ENCODE results near the gene CD80.

The CD80 gene

DNA sequence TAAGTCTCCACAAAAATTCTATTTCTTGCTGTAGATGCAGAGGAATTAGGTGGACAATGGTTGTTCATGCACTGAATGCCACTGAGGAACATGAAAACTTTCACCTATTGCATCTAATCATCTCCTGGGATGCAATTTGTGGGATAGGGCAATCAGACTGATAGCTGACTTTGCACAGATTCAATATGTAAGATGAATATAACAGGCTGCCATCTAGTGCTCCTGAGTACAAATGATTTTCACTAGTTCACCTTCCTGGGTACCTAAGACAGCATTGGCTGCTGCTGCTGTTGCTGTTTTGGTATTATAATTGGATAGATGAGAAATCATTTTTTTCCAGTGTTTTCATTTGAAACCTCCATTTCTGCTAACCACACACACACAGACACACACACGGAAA lies 41.4 kb downstream of the CD80 start:
- Histone ChIP-seq H3K4me2 (ENCODE audit: low read length) (no peak overlapping the region), H3K9me3 (ENCODE audit: control insufficient read depth, low read length) (no peaks in the 10 kb centered on the region), H3K27me3 (ENCODE audit: control insufficient read depth, insufficient read depth, low read length) (no peaks in the 10 kb centered on the region), H3K9ac (no peak overlapping the region), H3K4me1 (no peaks in the 10 kb centered on the region), H3K4me3 (ENCODE audit: low read depth, low read length) (no peak overlapping the region), H3K79me2 (no peaks in the 10 kb centered on the region), H3K27ac (no peak overlapping the region), H3K36me3 (ENCODE audit: control insufficient read depth, insufficient read depth, low read length) (no peaks in the 10 kb centered on the region), H2AFZ (no peak overlapping the region)
- TF ChIP-seq, protein P1, sequence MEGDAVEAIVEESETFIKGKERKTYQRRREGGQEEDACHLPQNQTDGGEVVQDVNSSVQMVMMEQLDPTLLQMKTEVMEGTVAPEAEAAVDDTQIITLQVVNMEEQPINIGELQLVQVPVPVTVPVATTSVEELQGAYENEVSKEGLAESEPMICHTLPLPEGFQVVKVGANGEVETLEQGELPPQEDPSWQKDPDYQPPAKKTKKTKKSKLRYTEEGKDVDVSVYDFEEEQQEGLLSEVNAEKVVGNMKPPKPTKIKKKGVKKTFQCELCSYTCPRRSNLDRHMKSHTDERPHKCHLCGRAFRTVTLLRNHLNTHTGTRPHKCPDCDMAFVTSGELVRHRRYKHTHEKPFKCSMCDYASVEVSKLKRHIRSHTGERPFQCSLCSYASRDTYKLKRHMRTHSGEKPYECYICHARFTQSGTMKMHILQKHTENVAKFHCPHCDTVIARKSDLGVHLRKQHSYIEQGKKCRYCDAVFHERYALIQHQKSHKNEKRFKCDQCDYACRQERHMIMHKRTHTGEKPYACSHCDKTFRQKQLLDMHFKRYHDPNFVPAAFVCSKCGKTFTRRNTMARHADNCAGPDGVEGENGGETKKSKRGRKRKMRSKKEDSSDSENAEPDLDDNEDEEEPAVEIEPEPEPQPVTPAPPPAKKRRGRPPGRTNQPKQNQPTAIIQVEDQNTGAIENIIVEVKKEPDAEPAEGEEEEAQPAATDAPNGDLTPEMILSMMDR (IDR thresholded peaks at IDR 0.05), result no peak

DNA sequence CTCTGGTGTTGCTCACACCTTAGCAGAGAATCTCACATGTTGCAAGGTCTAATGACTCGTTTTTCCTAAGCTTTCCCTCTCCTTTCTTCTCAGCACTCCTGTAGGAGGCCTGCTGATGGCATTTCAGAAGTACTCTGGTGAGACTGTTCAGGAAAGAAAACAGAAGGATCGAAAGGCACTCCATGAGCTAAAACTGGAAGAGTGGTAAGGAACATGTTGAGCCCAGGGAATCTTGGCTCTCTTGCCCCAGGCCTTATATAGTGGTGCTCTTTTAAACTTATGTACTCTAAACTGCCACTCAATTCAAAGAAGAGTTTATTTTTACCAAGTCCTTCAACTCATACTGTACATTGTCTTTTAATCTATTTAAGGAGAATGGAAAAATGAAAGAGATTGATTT lies 42.3 kb downstream of the CD80 start:
- Histone ChIP-seq H3K9me3 (ENCODE audit: control insufficient read depth, low read length) (no peaks in the 10 kb centered on the region), H3K4me1 (no peaks in the 10 kb centered on the region), H3K27ac (no peak overlapping the region), H3K79me2 (no peaks in the 10 kb centered on the region), H3K4me3 (ENCODE audit: low read depth, low read length) (no peak overlapping the region), H3K4me2 (ENCODE audit: low read length) (no peak overlapping the region), H3K9ac (no peak overlapping the region), H3K36me3 (ENCODE audit: control insufficient read depth, insufficient read depth, low read length) (no peaks in the 10 kb centered on the region), H3K27me3 (ENCODE audit: control insufficient read depth, insufficient read depth, low read length) (no peaks in the 10 kb centered on the region), H2AFZ (no peak overlapping the region)
- TF ChIP-seq, protein P1 (IDR thresholded peaks at IDR 0.05), result no peak

DNA sequence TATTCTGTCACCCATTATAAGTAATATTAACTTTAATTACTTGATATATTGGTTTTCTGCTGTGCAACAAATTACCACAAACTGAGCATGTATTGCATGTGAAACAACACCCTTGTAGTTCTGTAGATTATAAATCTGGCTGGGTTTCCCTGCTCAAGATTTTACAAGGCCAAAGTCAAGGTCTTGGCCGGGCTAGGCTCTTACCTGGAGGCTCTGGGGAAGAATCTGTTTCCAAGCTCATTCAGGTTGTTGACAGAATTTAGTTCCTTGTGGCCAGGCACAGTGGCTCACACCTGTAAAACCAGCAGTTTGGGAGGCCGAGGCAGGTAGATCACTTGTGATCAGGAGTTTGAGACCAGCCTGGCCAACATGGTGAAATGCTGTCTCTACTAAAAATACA lies 44.8 kb downstream of the CD80 start:
- Histone ChIP-seq H3K4me3 (ENCODE audit: low read depth, low read length) (no peak overlapping the region), H3K36me3 (ENCODE audit: control insufficient read depth, insufficient read depth, low read length) (no peaks in the 10 kb centered on the region), H3K9ac (no peak overlapping the region), H3K4me1 (no peaks in the 10 kb centered on the region), H3K9me3 (ENCODE audit: control insufficient read depth, low read length) (no peaks in the 10 kb centered on the region), H2AFZ (no peak overlapping the region), H3K27me3 (ENCODE audit: control insufficient read depth, insufficient read depth, low read length) (no peaks in the 10 kb centered on the region), H3K79me2 (no peaks in the 10 kb centered on the region), H3K27ac (no peak overlapping the region), H3K4me2 (ENCODE audit: low read length) (no peak overlapping the region)
- TF ChIP-seq, protein P1 (IDR thresholded peaks at IDR 0.05), result no peak

DNA sequence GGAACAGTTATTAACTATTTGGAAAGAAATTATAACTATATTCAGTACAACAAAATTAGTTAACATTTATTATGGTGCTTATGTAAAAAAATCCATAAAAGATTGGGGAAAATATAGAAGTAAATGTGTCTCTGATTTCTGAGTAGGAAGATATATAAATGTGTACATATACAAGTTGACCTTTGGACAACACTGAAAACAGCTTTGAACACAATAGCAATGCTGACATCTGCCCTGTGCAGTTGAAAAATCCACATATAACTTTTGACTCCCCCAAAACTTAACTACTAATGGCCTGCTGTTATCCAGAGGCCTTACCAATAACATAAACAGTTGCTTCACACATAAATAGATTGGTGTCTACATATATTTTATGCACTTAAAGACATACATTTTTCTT lies 48.7 kb downstream of the CD80 start:
- Histone ChIP-seq H3K27ac (no peak overlapping the region), H2AFZ (no peak overlapping the region), H3K4me1 (no peaks in the 10 kb centered on the region), H3K9ac (no peak overlapping the region), H3K9me3 (ENCODE audit: control insufficient read depth, low read length) (no peaks in the 10 kb centered on the region), H3K36me3 (ENCODE audit: control insufficient read depth, insufficient read depth, low read length) (no peaks in the 10 kb centered on the region), H3K79me2 (no peaks in the 10 kb centered on the region), H3K4me3 (ENCODE audit: low read depth, low read length) (no peak overlapping the region), H3K4me2 (ENCODE audit: low read length) (no peak overlapping the region), H3K27me3 (ENCODE audit: control insufficient read depth, insufficient read depth, low read length) (no peaks in the 10 kb centered on the region)
- TF ChIP-seq, protein P1 (IDR thresholded peaks at IDR 0.05), result no peak

DNA sequence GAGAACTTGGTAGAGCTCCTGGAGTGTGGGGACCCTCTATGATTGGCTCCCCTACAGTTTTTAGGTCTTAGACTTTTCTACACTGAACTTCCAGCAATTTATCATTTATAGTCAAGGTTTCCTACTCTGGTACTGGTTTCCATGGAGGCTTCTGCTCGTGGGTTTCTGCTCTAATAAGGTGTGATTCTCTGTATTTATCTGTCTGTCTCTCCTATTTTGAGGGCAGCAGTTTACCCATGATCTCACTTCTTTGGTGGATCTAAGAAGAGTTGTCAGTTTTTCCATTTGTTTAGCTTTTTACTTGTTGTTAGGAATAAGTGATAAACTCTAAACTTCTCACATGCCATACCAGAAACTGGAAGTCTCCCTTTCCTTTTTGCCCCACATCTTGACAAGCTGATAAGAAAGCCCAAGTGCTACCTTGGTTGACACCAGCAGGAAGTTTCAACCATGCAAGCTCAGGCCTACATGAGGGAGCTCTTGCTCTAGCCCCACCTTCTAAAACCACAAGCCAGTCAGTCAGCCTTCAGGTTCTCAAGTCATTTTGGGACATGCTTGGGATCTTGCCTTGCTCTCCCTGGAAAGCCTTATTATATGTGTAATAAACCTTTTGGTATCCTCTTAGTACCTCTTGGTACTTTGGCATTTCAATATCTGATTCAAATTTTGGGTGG lies 51.1 kb downstream of the CD80 start:
- no peaks in the 10 kb centered on the region for H3K27me3 ChIP-seq (ENCODE audit: control insufficient read depth, insufficient read depth, low read length)
- no peaks in the 10 kb centered on the region for H3K9me3 ChIP-seq (ENCODE audit: control insufficient read depth, low read length)
- no peaks in the 10 kb centered on the region for H3K36me3 ChIP-seq (ENCODE audit: control insufficient read depth, insufficient read depth, low read length)
- no peak overlapping the region for H2AFZ ChIP-seq
- H3K79me2 ChIP-seq, result no peaks in the 10 kb centered on the region
- H3K9ac ChIP-seq, result no peak overlapping the region
- TF ChIP-seq, protein P1 (IDR thresholded peaks at IDR 0.05), result no peak
- no peak overlapping the region for H3K4me2 ChIP-seq (ENCODE audit: low read length)
- no peak overlapping the region for H3K27ac ChIP-seq
- no peaks in the 10 kb centered on the region for H3K4me1 ChIP-seq
- no peak overlapping the region for H3K4me3 ChIP-seq (ENCODE audit: low read depth, low read length)
